Aorta (tissue), 5 donors: ENCODE results near the gene SFSWAP. TPM values are rescaled to one million over a fixed set of nuclear protein-coding genes. Genes with fewer than 3 reads are reported as not detected.

Experiments used
- ATAC-seq: fragments of 200-7000 bp; cut with Tn5 transposase; one replicate; pipeline ENCODE4 v1.9.1; 2022; ENCODE audit warnings: moderate library complexity; ENCODE audit not compliant: low FRiP score
- DNase-seq, 2 donors: peaks; one replicate each; pipeline ENCODE4 v3.0.0-alpha.2; 2020
- H3K27ac ChIP-seq, 2 donors: one replicate each; pipeline ENCODE4 v1.5.1; 2013; ENCODE audit warnings: low read length in 2 of 2, mild to moderate bottlenecking in 2 of 2, moderate library complexity in 2 of 2, control low read depth in 1 of 2, inconsistent platforms in 1 of 2, low read depth in 1 of 2
- H3K27me3 ChIP-seq, 2 donors: one replicate each; pipeline ENCODE4 v1.6.1; 2013; ENCODE audit warnings: control low read depth in 1 of 2, low read length in 1 of 2, mild to moderate bottlenecking in 1 of 2, moderate library complexity in 1 of 2; ENCODE audit not compliant: insufficient read depth in 2 of 2, control insufficient read depth in 1 of 2
- H3K36me3 ChIP-seq, 2 donors: one replicate each; pipeline ENCODE4 v1.6.1; 2013; ENCODE audit warnings: control low read depth in 1 of 2, low read length in 1 of 2, mild to moderate bottlenecking in 1 of 2; ENCODE audit not compliant: insufficient read depth in 2 of 2, control insufficient read depth in 1 of 2
- H3K4me1 ChIP-seq, 2 donors: one replicate each; pipeline ENCODE4 v1.6.1; 2013; ENCODE audit warnings: low read length in 2 of 2, control low read depth in 1 of 2, mild to moderate bottlenecking in 1 of 2, moderate library complexity in 1 of 2; ENCODE audit not compliant: insufficient read depth in 2 of 2, control insufficient read depth in 1 of 2
- H3K4me3 ChIP-seq, 2 donors: one replicate each; pipeline ENCODE4 v1.5.1; 2013; ENCODE audit warnings: low read length in 2 of 2, control low read depth in 1 of 2, mild to moderate bottlenecking in 1 of 2
- H3K9me3 ChIP-seq: one replicate; pipeline ENCODE4 v1.6.1; 2013; ENCODE audit warnings: mild to moderate bottlenecking, low read length; ENCODE audit not compliant: control insufficient read depth
- WGBS, 2 donors: extraction: QIAGEN DNeasy Blood & Tissue Kit; methylation state at CpG; one replicate each; pipeline ENCODE4 v1.1.7; 2013; 5-methylcytosine and 5-hydroxymethylcytosine counted together
- intact Hi-C, 2 donors: fragments of 100-400 bp; cut with DNase I; formaldehyde crosslinking; loops; one replicate each; pipeline versions ENCODE4 v1.14.2 to v1.15.0; 2022
- polyA plus RNA-seq, 2 donors: library from polyadenylated mRNA; stranded (reverse); fragments of 200-250 nt; gene quantifications; one replicate each; pipeline ENCODE4 v1.2.3, GENCODE V29; 2013
- total RNA-seq, 2 donors: library from RNA; stranded (reverse); fragmentation: NEBNext Ultra II Directional; extraction: Animal tissue kit (Norgen Biotek cat#: 25700); gene quantifications; one replicate each; pipeline ENCODE4 v1.2.1, GENCODE V29; 2021
- donor health status: healthy with polysubstance abuse.
- donor health status: Bipolar disorder and iron deficiency.
- donor health status: DM: no; HTN: no; CAD: no.
- donor health status: DM: no; HTN: no; CAD: no.
- donor health status: DM: yes; HTN: yes; CAD: no.

SFSWAP gene
- total and polyA plus RNA-seq, 4 donors: 13.4 to 72.3 (median 48.7) TPM

GRCh38 chr12:131824450-131824849 is 113.6 kb downstream of the SFSWAP start:
- no peaks in the 10 kb centered on the region for H3K9me3 ChIP-seq
- H3K27me3 ChIP-seq: no peaks in the 10 kb centered on the region
- no peaks in the 10 kb centered on the region for H3K4me1 ChIP-seq
- H3K4me3 ChIP-seq: no peak overlapping the region
- intact Hi-C loops: no loop called here
- ATAC-seq (no peak), DNase-seq (no peak)
- no peak overlapping the region for H3K27ac ChIP-seq
- no peaks in the 10 kb centered on the region for H3K36me3 ChIP-seq
- 92 to 94% methylated on average over 6 of the region's 6 CpGs for WGBS, 2 donors

GRCh38 chr12:131825146-131825892 is 114.4 kb downstream of the SFSWAP start:
- no peaks in the 10 kb centered on the region for H3K9me3 ChIP-seq
- no peaks in the 10 kb centered on the region for H3K27me3 ChIP-seq
- intact Hi-C loops: no loop called here
- DNase-seq: no peak
- no peaks in the 10 kb centered on the region for H3K36me3 ChIP-seq
- H3K4me3 ChIP-seq: no peak overlapping the region
- no peak overlapping the region for H3K27ac ChIP-seq
- 45 to 49% methylated on average over 18 of the region's 18 CpGs for WGBS, 2 donors
- ATAC-seq: no peak
- no peaks in the 10 kb centered on the region for H3K4me1 ChIP-seq

- no peak overlapping the region for H3K27ac ChIP-seq
- H3K27me3 ChIP-seq: no peaks in the 10 kb centered on the region
- no peak for ATAC-seq
- DNase-seq: no peak
- no peaks in the 10 kb centered on the region for H3K9me3 ChIP-seq
- no peaks in the 10 kb centered on the region for H3K36me3 ChIP-seq
- 82% methylated on average over 23 of the region's 23 CpGs for WGBS, 2 donors
- no peak overlapping the region for H3K4me3 ChIP-seq
- intact Hi-C loops: no loop called here
- H3K4me1 ChIP-seq: no peaks in the 10 kb centered on the region
These were observed 115.4 kb downstream of the SFSWAP start for GRCh38 chr12:131826097-131826928.

- H3K27ac ChIP-seq: no peak within 1 kb of the TSS
- H3K36me3 ChIP-seq: no peaks in the 10 kb centered on the region
- peak; percentile 62 to 82 for DNase-seq
- H3K9me3 ChIP-seq: no peaks in the 10 kb centered on the region
- no peak for ATAC-seq
- H3K4me3 ChIP-seq: peak within 1 kb of the TSS in 1 of 2 donors; percentile 27
- no peaks in the 10 kb centered on the region for H3K27me3 ChIP-seq
- 1% methylated on average over 48 to 86 of the region's 86 CpGs for WGBS, 2 donors
- no peaks in the 10 kb centered on the region for H3K4me1 ChIP-seq
- intact Hi-C loops: no loop called here
These were observed 117.2 kb downstream of the SFSWAP start, which contains the start of gene MMP17 for GRCh38 chr12:131827961-131828534. TSS of gene MMP17 (plus strand) at chr12:131828393. CDS start at chr12:131828495, 102 bp downstream.

- intact Hi-C loops: no loop called here
- Histone ChIP-seq H3K27ac (no peak overlapping the region), H3K4me1 (no peaks in the 10 kb centered on the region), H3K27me3 (no peaks in the 10 kb centered on the region), H3K36me3 (no peaks in the 10 kb centered on the region), H3K9me3 (no peaks in the 10 kb centered on the region), H3K4me3 (peak overlapping the region in 1 of 2 donors; percentile 27)
- WGBS, 2 donors: 1% methylated on average over 53 to 64 of the region's 64 CpGs
- peak in 1 of 2 donors; percentile 80 for DNase-seq
- ATAC-seq: peak; percentile 3
These were observed 117.9 kb downstream of the SFSWAP start for GRCh38 chr12:131828671-131829355.

- ATAC-seq (peak; percentile 4), DNase-seq (peak in 1 of 2 donors; percentile 78)
- Histone ChIP-seq H3K27ac (no peak overlapping the region), H3K36me3 (no peaks in the 10 kb centered on the region), H3K9me3 (no peaks in the 10 kb centered on the region), H3K27me3 (no peaks in the 10 kb centered on the region), H3K4me1 (no peaks in the 10 kb centered on the region), H3K4me3 (no peak overlapping the region)
- 3 to 5% methylated on average over 25 to 27 of the region's 27 CpGs for WGBS, 2 donors
- intact Hi-C loops: no loop called here
These were observed 118.5 kb downstream of the SFSWAP start for GRCh38 chr12:131829356-131829747.

- Histone ChIP-seq H3K4me1 (no peaks in the 10 kb centered on the region), H3K4me3 (no peak overlapping the region), H3K36me3 (no peaks in the 10 kb centered on the region), H3K27ac (no peak overlapping the region), H3K27me3 (no peaks in the 10 kb centered on the region), H3K9me3 (no peaks in the 10 kb centered on the region)
- intact Hi-C loops: no loop called here
- no peak for ATAC-seq
- DNase-seq: peak; percentile 48 to 77
- WGBS, 2 donors: 11 to 14% methylated on average over 22 to 28 of the region's 28 CpGs
These were observed 119.0 kb downstream of the SFSWAP start for GRCh38 chr12:131829791-131830334.

- ATAC-seq: peak; percentile 82
- intact Hi-C loops: no loop called here
- no peaks in the 10 kb centered on the region for H3K4me1 ChIP-seq
These were observed 119.5 kb downstream of the SFSWAP start for GRCh38 chr12:131830335-131830913.

More at GRCh38 chr12:131830335-131830913, 119.5 kb downstream of the SFSWAP start:
- H3K36me3 ChIP-seq: no peaks in the 10 kb centered on the region
- WGBS, 2 donors: 1% methylated on average over 36 to 50 of the region's 50 CpGs
- DNase-seq: peak; percentile 83 to 91
- H3K4me3 ChIP-seq: peak overlapping the region in 1 of 2 donors; percentile 20
- no peaks in the 10 kb centered on the region for H3K9me3 ChIP-seq
- H3K27ac ChIP-seq: no peak overlapping the region
- no peaks in the 10 kb centered on the region for H3K27me3 ChIP-seq
